Neural cell (in vitro differentiated cells): ENCODE measurements around the gene GNB3.
A peak's percentile ranks its signal among the peaks of the same experiment; 100 is the strongest.

Source experiments
- POLR2AphosphoS5 ChIP-seq: IDR thresholded peaks from 2 replicates; pipeline ENCODE4 v1.6.1; 2012
- SMC3 ChIP-seq: fragments of 450-650 bp; conservative IDR thresholded peaks from 2 replicates; pipeline ENCODE4 v1.6.1; 2014; ENCODE audit warnings: antibody characterized with exemption, mild to moderate bottlenecking, moderate library complexity; ENCODE audit not compliant: poor library complexity

GRCh38 chr12:6851921-6852650, 11.4 kb downstream of the GNB3 start, which contains the start of gene USP5:
- TF ChIP-seq POLR2AphosphoS5 (peak; percentile 97), SMC3 (no peak)
